Putamen (tissue), 1 donor: ENCODE measurements around the gene MAN2A2.

ENCODE experiments used
- DNase-seq: peaks from one replicate; pipeline ENCODE4 v3.0.0-alpha.2; 2016; ENCODE audit warnings: low spot score

Gene MAN2A2

GRCh38 chr15:90967206-90967605, 64.1 kb downstream of the MAN2A2 start:
- DNase-seq = no peak

GRCh38 chr15:90968434-90968833, 65.3 kb downstream of the MAN2A2 start:
- no peak for DNase-seq

GRCh38 chr15:90970274-90970673, 67.2 kb downstream of the MAN2A2 start:
- DNase-seq = no peak

GRCh38 chr15:90972133-90972532, 69.0 kb downstream of the MAN2A2 start:
- no peak for DNase-seq
